Astrocyte (in vitro differentiated cells and primary cell): ENCODE results near the gene ACTRT2. TPM values are rescaled to one million over a fixed set of nuclear protein-coding genes. Genes with fewer than 3 reads are reported as not detected.

ENCODE experiments used
- DNase-seq: peaks from one replicate; pipeline ENCODE4 v3.0.0-alpha.2; 2010; ENCODE audit warnings: low read depth
- FAIRE-seq: peaks from 2 replicates; lab custom pipeline; 2011; peaks lifted over from hg19 to GRCh38; lab: Jason Lieb, UNC
- H2AFZ ChIP-seq: 2 replicates; pipeline ENCODE4 v1.6.0; 2012; ENCODE audit warnings: low read depth, low read length, inconsistent platforms
- H3K27ac ChIP-seq: 2 replicates; pipeline ENCODE4 v1.5.1; 2011; ENCODE audit warnings: low read depth, low read length, inconsistent platforms
- H3K27me3 ChIP-seq: 2 replicates; pipeline ENCODE4 v1.6.0; 2011; ENCODE audit warnings: low read length, inconsistent platforms; ENCODE audit not compliant: insufficient read depth
- H3K36me3 ChIP-seq: 2 replicates; pipeline ENCODE4 v1.5.1; 2011; ENCODE audit warnings: low read length, inconsistent platforms; ENCODE audit not compliant: insufficient read depth
- H3K4me1 ChIP-seq: 2 replicates; pipeline ENCODE4 v1.5.1; 2011; ENCODE audit warnings: low read length, inconsistent platforms; ENCODE audit not compliant: insufficient read depth
- H3K4me2 ChIP-seq: 2 replicates; pipeline ENCODE4 v1.6.0; 2012; ENCODE audit warnings: low read length, inconsistent platforms
- H3K4me3 ChIP-seq: 2 replicates; pipeline ENCODE4 v1.5.1; 2011; ENCODE audit warnings: low read depth, mild to moderate bottlenecking, low read length, inconsistent platforms; ENCODE audit not compliant: insufficient read depth
- H3K79me2 ChIP-seq: 2 replicates; pipeline ENCODE4 v1.6.0; 2012; ENCODE audit warnings: mild to moderate bottlenecking, low read length, inconsistent platforms; ENCODE audit not compliant: insufficient read depth
- H3K9ac ChIP-seq: 2 replicates; pipeline ENCODE4 v1.6.0; 2012; ENCODE audit warnings: mild to moderate bottlenecking, low read length, inconsistent platforms
- H3K9me3 ChIP-seq: 2 replicates; pipeline ENCODE4 v1.5.1; 2012; ENCODE audit warnings: low read depth, mild to moderate bottlenecking, low read length, inconsistent platforms; ENCODE audit not compliant: insufficient read depth
- H4K20me1 ChIP-seq: 2 replicates; pipeline ENCODE4 v1.6.0; 2012; ENCODE audit warnings: low read length, inconsistent platforms; ENCODE audit not compliant: insufficient read depth
- H3K27ac Mint-ChIP-seq: one replicate; pipeline ENCODE4 v1.8.0; 2021; ENCODE audit warnings: mild to moderate bottlenecking, mixed read lengths; ENCODE audit not compliant: unreplicated experiment
- H3K27me3 Mint-ChIP-seq: one replicate; pipeline ENCODE4 v1.8.0; 2021; ENCODE audit warnings: low read depth, mixed read lengths; ENCODE audit not compliant: unreplicated experiment
- H3K36me3 Mint-ChIP-seq: one replicate; pipeline ENCODE4 v1.8.0; 2021; ENCODE audit warnings: low read depth, mixed read lengths; ENCODE audit not compliant: unreplicated experiment
- H3K4me1 Mint-ChIP-seq: one replicate; pipeline ENCODE4 v1.8.0; 2021; ENCODE audit warnings: low read depth, mixed read lengths; ENCODE audit not compliant: unreplicated experiment
- H3K4me3 Mint-ChIP-seq: one replicate; pipeline ENCODE4 v1.8.0; 2021; ENCODE audit warnings: mild to moderate bottlenecking, moderate library complexity, mixed read lengths; ENCODE audit not compliant: unreplicated experiment
- H3K9me3 Mint-ChIP-seq: one replicate; pipeline ENCODE4 v1.8.0; 2021; ENCODE audit warnings: mild to moderate bottlenecking, mixed read lengths; ENCODE audit not compliant: unreplicated experiment
- EZH2 ChIP-seq: IDR thresholded peaks from 2 replicates; pipeline ENCODE4 v1.6.1; 2012; ENCODE audit warnings: mild to moderate bottlenecking, low read length, inconsistent platforms; ENCODE audit not compliant: insufficient read depth
- total RNA-seq: library from RNA; stranded (reverse); gene quantifications from 2 replicates; pipeline ENCODE4 v1.2.1, GENCODE V29; 2021
- TF ChIP-seq, protein P1 (sequence below): IDR thresholded peaks from 2 replicates; pipeline ENCODE4 v1.5.1; 2011; ENCODE audit warnings: low read depth, mild to moderate bottlenecking, inconsistent platforms, low read length, moderate library complexity; ENCODE audit not compliant: insufficient read depth

The ACTRT2 gene
- total RNA-seq, 1 donor from 2014 or later = not detected

DNA sequence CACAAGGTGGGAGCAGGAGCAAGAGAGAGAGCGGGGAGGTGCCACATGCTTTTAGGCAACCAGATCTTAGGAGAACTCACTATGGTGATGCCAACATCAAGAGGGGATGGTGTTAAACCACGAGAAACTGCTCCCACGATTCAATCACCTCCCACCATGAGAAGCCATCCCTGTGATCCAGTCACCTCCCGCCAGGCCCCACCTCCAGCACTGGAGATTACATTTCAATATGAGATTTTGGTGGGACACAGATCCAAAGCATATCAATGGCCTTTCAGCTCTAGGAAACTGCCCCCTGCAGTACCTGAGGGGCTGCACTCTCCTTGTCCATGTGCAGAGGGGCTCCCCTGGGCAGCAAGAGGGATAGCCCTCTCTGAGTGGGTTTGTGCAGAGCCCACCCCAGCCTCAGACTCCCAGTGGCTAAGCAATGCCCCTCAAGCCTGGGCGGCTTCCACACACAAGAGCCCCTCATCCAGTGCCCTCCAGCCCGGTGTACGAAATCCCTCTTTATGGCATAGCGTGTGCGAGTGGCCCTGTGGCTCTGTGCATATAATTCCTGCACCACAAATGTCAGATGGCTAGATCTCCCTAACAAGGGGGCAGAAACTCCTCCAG lies 32.2 kb downstream of the ACTRT2 start:
- no peaks in the 10 kb centered on the region for H3K4me1 ChIP-seq
- peaks cover 13% of the 10 kb centered on the region for H3K9me3 Mint-ChIP-seq
- H3K4me3 Mint-ChIP-seq = no peak overlapping the region
- TF ChIP-seq, protein P1, sequence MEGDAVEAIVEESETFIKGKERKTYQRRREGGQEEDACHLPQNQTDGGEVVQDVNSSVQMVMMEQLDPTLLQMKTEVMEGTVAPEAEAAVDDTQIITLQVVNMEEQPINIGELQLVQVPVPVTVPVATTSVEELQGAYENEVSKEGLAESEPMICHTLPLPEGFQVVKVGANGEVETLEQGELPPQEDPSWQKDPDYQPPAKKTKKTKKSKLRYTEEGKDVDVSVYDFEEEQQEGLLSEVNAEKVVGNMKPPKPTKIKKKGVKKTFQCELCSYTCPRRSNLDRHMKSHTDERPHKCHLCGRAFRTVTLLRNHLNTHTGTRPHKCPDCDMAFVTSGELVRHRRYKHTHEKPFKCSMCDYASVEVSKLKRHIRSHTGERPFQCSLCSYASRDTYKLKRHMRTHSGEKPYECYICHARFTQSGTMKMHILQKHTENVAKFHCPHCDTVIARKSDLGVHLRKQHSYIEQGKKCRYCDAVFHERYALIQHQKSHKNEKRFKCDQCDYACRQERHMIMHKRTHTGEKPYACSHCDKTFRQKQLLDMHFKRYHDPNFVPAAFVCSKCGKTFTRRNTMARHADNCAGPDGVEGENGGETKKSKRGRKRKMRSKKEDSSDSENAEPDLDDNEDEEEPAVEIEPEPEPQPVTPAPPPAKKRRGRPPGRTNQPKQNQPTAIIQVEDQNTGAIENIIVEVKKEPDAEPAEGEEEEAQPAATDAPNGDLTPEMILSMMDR = no peak
- no peak for TF ChIP-seq EZH2
- H2AFZ ChIP-seq = no peak overlapping the region
- H3K27ac Mint-ChIP-seq = no peak overlapping the region
- H3K36me3 ChIP-seq = no peaks in the 10 kb centered on the region
- no peak overlapping the region for H3K4me2 ChIP-seq
- H3K27me3 Mint-ChIP-seq = peaks cover 74% of the 10 kb centered on the region
- DNase-seq (no peak), FAIRE-seq (no peak)
- H3K4me1 Mint-ChIP-seq = no peaks in the 10 kb centered on the region
- peaks cover 3% of the 10 kb centered on the region for H3K27me3 ChIP-seq
- H4K20me1 ChIP-seq = no peaks in the 10 kb centered on the region
- H3K9ac ChIP-seq = no peak overlapping the region
- no peaks in the 10 kb centered on the region for H3K9me3 ChIP-seq
- H3K27ac ChIP-seq = no peak overlapping the region
- H3K79me2 ChIP-seq = no peaks in the 10 kb centered on the region
- H3K36me3 Mint-ChIP-seq = peaks cover 1% of the 10 kb centered on the region
- no peak overlapping the region for H3K4me3 ChIP-seq

DNA sequence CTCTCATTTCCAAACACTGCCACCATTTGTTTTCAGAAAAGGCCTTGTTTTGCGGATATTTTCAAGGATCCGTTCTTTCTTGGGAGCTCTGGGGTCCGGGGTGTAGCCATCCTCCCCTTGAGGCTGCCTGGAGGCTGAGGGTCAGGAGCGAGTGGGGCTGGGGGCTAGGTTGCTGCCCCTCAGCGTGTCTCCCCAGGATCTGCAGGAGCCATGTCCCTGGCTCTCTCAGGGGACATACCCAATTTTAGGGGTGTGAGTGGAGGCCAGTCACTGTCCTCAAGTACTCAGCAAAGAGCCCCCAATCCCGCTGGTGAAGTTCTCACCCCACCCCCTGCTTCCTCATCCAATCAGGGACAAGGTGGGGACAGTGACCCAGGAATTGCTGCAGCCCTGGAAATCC lies 32.7 kb downstream of the ACTRT2 start:
- H3K36me3 ChIP-seq = no peaks in the 10 kb centered on the region
- no peak overlapping the region for H3K27ac ChIP-seq
- no peak overlapping the region for H3K4me2 ChIP-seq
- peaks cover 3% of the 10 kb centered on the region for H3K27me3 ChIP-seq
- H3K27ac Mint-ChIP-seq = no peak overlapping the region
- H4K20me1 ChIP-seq = no peaks in the 10 kb centered on the region
- H2AFZ ChIP-seq = no peak overlapping the region
- H3K79me2 ChIP-seq = no peaks in the 10 kb centered on the region
- H3K4me1 ChIP-seq = no peaks in the 10 kb centered on the region
- H3K4me3 Mint-ChIP-seq = no peak overlapping the region
- no peak overlapping the region for H3K9ac ChIP-seq
- peaks cover 1% of the 10 kb centered on the region for H3K36me3 Mint-ChIP-seq
- H3K4me1 Mint-ChIP-seq = no peaks in the 10 kb centered on the region
- H3K4me3 ChIP-seq = no peak overlapping the region
- TF ChIP-seq, protein P1 = no peak
- no peak for TF ChIP-seq EZH2
- peaks cover 13% of the 10 kb centered on the region for H3K9me3 Mint-ChIP-seq
- no peak for FAIRE-seq
- H3K9me3 ChIP-seq = no peaks in the 10 kb centered on the region
- no peak for DNase-seq
- peaks cover 76% of the 10 kb centered on the region for H3K27me3 Mint-ChIP-seq

DNA sequence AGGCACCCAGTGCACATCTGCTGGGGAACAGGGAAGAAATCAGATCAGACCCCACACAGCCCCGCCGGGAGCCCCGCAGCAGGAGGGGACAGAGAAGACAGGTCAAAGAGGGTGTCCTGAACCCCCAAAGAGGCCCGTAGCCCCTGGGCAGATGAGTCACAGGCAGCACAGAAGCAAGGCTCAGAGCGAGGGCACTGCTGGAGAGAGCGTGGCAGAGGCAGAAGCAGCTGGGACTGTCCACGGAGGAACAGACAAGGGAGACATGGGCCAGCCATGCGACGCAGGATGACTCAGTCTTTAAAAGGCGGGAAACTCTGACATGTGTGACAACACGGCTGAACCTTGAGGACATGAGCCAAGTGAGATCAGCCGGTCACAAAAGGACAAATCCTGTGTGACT lies 33.2 kb downstream of the ACTRT2 start:
- no peak for FAIRE-seq
- no peak overlapping the region for H3K4me2 ChIP-seq

More for the DNA sequence above, 33.2 kb downstream of the ACTRT2 start:
- Histone ChIP-seq H3K36me3 (no peaks in the 10 kb centered on the region), H3K4me3 (no peak overlapping the region), H4K20me1 (no peaks in the 10 kb centered on the region), H2AFZ (no peak overlapping the region), H3K9me3 (no peaks in the 10 kb centered on the region), H3K79me2 (no peaks in the 10 kb centered on the region), H3K27ac (no peak overlapping the region), H3K4me1 (no peaks in the 10 kb centered on the region), H3K9ac (no peak overlapping the region), H3K27me3 (peaks cover 3% of the 10 kb centered on the region)
- Mint-ChIP-seq H3K9me3 (peaks cover 13% of the 10 kb centered on the region), H3K36me3 (peaks cover 1% of the 10 kb centered on the region), H3K4me3 (no peak overlapping the region), H3K27ac (no peak overlapping the region), H3K4me1 (no peaks in the 10 kb centered on the region), H3K27me3 (peaks cover 79% of the 10 kb centered on the region)
- no peak for DNase-seq
- TF ChIP-seq, protein P1 = no peak
- TF ChIP-seq EZH2 = no peak
